ENCODE measurements around the gene SLC29A1. TPM values are rescaled to one million over a fixed set of nuclear protein-coding genes. Genes with fewer than 3 reads are reported as not detected.

The SLC29A1 gene
- total RNA-seq, 4 donors from 2014 or later, result 18.3 to 95.5 (median 40.8) TPM

DNA sequence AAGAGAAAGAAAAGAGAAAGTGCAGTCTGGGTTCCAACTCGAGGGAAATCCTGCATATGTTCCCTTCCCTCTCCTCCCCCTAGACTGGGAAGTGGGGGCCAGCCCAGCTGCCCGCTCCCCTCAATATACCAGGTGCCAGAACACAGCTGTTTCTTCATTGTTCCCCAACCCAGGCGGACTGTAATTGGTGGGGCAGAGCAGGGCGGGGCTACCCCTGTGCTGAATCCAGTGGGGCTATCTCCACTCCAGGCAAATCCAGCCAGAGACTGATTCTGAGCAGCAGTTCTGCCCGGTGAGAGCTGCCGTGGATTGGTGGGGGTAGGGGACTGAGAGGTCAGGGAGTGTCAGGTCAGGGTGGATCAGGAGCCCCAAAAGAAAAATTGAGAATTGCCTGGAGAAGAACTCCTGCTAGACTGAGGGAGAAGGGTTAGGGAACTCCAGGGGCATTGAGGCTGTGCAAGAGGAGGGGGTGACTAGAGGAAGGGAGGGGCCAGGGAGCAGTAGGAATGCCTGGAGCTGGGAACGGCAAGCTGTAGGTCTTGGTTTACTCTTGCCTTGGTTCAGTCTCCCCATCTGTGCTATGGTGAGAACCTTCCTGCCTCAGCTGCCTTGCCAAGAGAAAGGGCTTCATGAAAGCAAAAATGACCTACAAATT, 6.6 kb upstream of the SLC29A1 start, which contains the start of gene MYMX:
MYMX (plus strand) TSS at position 250 of the 655 bp plus-strand sequence. CDS start 546 bp downstream, outside the sequence.
- peak within 1 kb of the TSS in 1 of 4 donors; percentile 20 for H3K4me3 ChIP-seq

DNA sequence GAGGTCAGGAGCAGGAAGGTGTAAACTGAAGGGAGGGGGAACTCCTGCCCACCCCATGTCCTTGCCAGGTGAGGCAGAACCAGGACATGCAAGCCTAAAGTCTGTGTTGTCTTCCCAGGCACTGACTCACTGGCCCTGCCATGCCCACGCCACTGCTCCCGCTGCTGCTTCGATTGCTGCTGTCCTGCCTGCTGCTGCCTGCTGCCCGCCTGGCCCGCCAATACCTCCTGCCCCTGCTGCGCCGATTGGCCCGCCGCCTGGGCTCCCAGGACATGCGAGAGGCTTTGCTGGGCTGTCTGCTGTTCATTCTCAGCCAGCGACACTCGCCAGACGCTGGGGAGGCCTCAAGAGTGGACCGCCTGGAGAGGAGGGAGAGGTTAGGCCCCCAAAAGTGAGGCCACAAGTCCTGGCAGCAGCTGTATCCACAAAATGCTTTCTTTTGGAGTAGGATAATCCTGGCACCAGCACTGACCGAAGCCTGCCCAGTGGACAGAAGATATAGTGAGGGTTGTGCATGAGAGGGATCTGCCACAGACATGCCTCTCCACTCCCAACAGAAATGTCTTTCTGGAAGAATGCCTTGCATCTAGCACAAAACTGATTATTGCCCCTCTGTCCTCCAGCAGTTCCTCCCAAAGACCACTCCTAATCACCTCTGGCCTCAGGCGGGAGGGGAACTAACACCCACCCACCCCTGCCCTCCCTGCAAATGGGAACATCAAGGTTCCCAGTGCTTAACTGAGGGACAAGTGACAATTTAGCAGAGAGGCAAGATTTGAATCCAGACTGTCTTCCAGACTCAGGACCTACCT, 5.9 kb upstream of the SLC29A1 start:
- Histone ChIP-seq H3K4me1 (peaks cover 46 to 55% of the 10 kb centered on the region in 2 donors), H3K4me3 (peak overlapping the region in 1 of 4 donors; percentile 20), H3K9me3 (no peaks in the 10 kb centered on the region), H3K27me3 (no peaks in the 10 kb centered on the region), H3K27ac (peak overlapping the region; percentile 95 to 99 (median 98)), H3K36me3 (no peaks in the 10 kb centered on the region)
- intact Hi-C loops (cut with DNase I; ENCODE audit: low total_unique reads), result loop anchor here (5.0 kb wide), 1 partner anchor 45 kb away; no protein-coding TSS in a partner anchor
- in situ Hi-C loops (cut with MboI; ENCODE audit: low sequenced_read_pairs in 4 of 4), result no loop called here
- TF ChIP-seq POLR2A (IDR thresholded peaks at IDR 0.05) (peak; percentile 61 to 63), CTCF (IDR thresholded peaks at IDR 0.05 in 4 of 5, conservative IDR thresholded peaks at IDR 0.05 in 1 of 5) (no peak)
- ATAC-seq (peak; percentile 16 to 17), DNase-seq (peak; percentile 51 to 85)

More for the DNA sequence above, 6.6 kb upstream of the SLC29A1 start, which contains the start of gene MYMX:
- no peaks in the 10 kb centered on the region for H3K9me3 ChIP-seq
- peak within 1 kb of the TSS; percentile 95 to 99 (median 98) for H3K27ac ChIP-seq
- TF ChIP-seq CTCF (IDR thresholded peaks at IDR 0.05 in 4 of 5, conservative IDR thresholded peaks at IDR 0.05 in 1 of 5) (no peak), POLR2A (IDR thresholded peaks at IDR 0.05) (no peak)
- DNase-seq (no peak), ATAC-seq (no peak)
- intact Hi-C loops (cut with DNase I; ENCODE audit: low total_unique reads), result loop anchor here (5.0 kb wide), 1 partner anchor 45 kb away; no protein-coding TSS in a partner anchor
- H3K27me3 ChIP-seq, result no peaks in the 10 kb centered on the region
- peaks cover 42 to 48% of the 10 kb centered on the region in 2 donors for H3K4me1 ChIP-seq
- in situ Hi-C loops (cut with MboI; ENCODE audit: low sequenced_read_pairs in 4 of 4), result no loop called here
- no peaks in the 10 kb centered on the region for H3K36me3 ChIP-seq

GRCh38 chr6:44219053-44219814, 4.2 kb upstream of the SLC29A1 start:
- Histone ChIP-seq H3K27ac (peak overlapping the region; percentile 95 to 99 (median 98)), H3K4me3 (peak overlapping the region; percentile 54 to 61 (median 56)), H3K36me3 (no peaks in the 10 kb centered on the region), H3K27me3 (no peaks in the 10 kb centered on the region), H3K4me1 (peaks cover 55 to 66% of the 10 kb centered on the region in 2 donors), H3K9me3 (no peaks in the 10 kb centered on the region)
- peak; percentile 72 to 81 for TF ChIP-seq POLR2A (IDR thresholded peaks at IDR 0.05)
- TF ChIP-seq CTCF (IDR thresholded peaks at IDR 0.05 in 4 of 5, conservative IDR thresholded peaks at IDR 0.05 in 1 of 5), result peak in 1 of 5 experiments; percentile 10
- in situ Hi-C loops (cut with MboI; ENCODE audit: low sequenced_read_pairs in 4 of 4) (no loop called here), intact Hi-C loops (cut with DNase I; ENCODE audit: low total_unique reads) (loop anchor here (5.0 kb wide), 1 partner anchor 47 kb away; no protein-coding TSS in a partner anchor)
- ATAC-seq (peak in 1 of 2 donors; percentile 8), DNase-seq (peak; percentile 65 to 67)
